Measurements from ENCODE around the gene MUC5AC. TPM values are rescaled to one million over a fixed set of nuclear protein-coding genes. Genes with fewer than 3 reads are reported as not detected.
"Not testable (repeated sequence)": the region's sequence is repeated elsewhere in the genome, so short reads cannot be mapped to it uniquely, and the experiment has no call there.

Gene MUC5AC
- total RNA-seq, 4 donors from 2014 or later, result not detected

DNA sequence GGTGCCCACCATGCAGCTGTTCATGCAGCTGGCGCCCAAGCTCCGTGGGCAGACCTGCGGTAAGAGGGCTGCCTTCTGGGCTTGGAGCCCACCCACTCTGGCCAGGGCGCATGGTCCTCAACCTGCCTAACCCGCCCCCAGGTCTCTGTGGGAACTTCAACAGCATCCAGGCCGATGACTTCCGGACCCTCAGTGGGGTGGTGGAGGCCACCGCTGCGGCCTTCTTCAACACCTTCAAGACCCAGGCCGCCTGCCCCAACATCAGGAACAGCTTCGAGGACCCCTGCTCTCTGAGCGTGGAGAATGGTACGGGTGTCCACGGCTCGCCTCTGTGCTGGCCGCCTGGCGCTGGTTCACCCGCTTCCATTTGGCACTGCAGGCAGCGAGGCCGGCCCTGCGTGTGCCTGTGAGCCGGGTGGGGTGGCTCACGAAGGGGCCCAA, 11.0 kb downstream of the MUC5AC start:
- no peak for DNase-seq
- Histone ChIP-seq H3K4me1 (no peaks in the 10 kb centered on the region), H3K36me3 (no peaks in the 10 kb centered on the region), H3K27ac (no peak overlapping the region), H3K9me3 (no peaks in the 10 kb centered on the region), H3K4me3 (no peak overlapping the region), H3K27me3 (no peaks in the 10 kb centered on the region)
- 95% methylated on average over 15 of the region's 23 CpGs; no CpG with 5 or more reads in 1 of the 2 donors for WGBS, 2 donors (ENCODE audit: low coverage in 1 of 2)
- intact Hi-C loops (cut with DNase I; ENCODE audit: low total_unique reads), result no loop called here
- TF ChIP-seq, protein P1, sequence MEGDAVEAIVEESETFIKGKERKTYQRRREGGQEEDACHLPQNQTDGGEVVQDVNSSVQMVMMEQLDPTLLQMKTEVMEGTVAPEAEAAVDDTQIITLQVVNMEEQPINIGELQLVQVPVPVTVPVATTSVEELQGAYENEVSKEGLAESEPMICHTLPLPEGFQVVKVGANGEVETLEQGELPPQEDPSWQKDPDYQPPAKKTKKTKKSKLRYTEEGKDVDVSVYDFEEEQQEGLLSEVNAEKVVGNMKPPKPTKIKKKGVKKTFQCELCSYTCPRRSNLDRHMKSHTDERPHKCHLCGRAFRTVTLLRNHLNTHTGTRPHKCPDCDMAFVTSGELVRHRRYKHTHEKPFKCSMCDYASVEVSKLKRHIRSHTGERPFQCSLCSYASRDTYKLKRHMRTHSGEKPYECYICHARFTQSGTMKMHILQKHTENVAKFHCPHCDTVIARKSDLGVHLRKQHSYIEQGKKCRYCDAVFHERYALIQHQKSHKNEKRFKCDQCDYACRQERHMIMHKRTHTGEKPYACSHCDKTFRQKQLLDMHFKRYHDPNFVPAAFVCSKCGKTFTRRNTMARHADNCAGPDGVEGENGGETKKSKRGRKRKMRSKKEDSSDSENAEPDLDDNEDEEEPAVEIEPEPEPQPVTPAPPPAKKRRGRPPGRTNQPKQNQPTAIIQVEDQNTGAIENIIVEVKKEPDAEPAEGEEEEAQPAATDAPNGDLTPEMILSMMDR (IDR thresholded peaks at IDR 0.05), result no peak
- TF ChIP-seq EP300 (IDR thresholded peaks at IDR 0.05; ENCODE audit: low read depth) (no peak), POLR2AphosphoS5 (IDR thresholded peaks at IDR 0.05) (no peak), POLR2A (IDR thresholded peaks at IDR 0.05) (no peak)
- in situ Hi-C loops (cut with MboI; ENCODE audit: low pct_ligation_motif_present in 1 of 4, low pct_unique_long_range_greater_than_20kb in 1 of 4, low sequenced_read_pairs in 3 of 4), result no loop called here

DNA sequence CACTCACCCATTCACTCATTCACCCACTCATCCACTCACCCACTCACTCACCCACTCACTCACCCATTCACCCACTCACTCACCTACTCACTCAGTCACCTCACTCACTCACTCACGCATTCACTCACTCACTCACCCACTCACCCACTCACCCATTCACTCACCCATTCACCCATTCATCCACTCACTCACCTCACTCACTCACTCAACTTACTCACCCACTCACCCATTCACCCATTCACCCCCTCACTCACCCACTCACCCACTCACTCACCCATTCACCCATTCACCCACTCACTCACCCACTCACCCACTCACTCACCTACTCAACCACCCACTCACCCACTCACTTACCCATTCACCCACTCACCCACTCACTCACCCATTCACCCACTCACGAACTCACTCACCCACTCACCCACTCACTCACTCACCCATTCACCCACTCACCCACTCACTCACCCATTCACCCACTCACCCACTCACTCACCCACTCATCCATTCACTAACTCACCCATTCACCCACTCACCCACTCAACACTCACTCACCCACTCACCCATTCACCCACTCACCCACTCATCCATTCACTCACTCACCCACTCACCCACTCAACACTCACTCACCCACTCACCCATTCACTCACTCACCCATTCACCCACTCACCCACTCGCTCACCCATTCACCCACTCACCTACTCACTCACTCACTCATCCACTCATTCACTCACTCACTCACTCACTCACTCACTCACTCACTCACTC, 13.7 kb downstream of the MUC5AC start:
- no peaks in the 10 kb centered on the region for H3K36me3 ChIP-seq
- 67 to 69% methylated on average over 2 of the region's 3 CpGs for WGBS, 2 donors (ENCODE audit: low coverage in 1 of 2)
- in situ Hi-C loops (cut with MboI; ENCODE audit: low pct_ligation_motif_present in 1 of 4, low pct_unique_long_range_greater_than_20kb in 1 of 4, low sequenced_read_pairs in 3 of 4), result no loop called here

DNA sequence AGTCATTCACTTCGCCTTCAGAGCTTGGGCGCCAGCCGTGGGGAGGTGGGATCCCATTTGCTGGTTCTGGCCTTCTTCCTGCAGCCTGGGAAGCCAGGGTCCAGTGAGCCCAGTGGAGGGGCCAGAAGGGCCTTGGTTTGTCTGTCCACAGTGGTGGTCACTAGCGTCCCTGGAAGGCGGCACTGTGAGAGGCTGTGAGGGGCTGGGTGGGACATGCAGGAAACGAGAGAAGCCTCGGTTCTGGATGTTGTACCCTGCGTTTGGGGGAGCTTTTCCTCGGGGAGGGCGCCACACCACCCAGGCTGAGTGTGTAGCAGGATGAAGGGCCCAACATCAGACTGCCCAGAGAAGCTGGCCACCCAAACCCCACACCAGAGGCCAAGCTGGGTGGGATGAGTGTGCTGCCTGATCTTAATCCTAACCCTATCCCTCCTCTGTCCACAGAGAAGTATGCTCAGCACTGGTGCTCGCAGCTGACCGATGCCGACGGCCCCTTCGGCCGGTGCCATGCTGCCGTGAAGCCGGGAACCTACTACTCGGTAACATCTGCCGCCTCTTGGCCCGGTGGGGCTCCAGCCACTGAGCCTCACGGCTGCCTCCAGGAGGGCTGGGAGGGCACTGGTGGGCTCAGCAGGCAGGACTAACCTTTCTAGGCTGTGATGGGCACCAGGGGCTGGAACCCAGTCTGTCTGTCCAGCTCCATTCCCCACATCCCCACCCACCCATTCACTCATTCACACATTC, 14.4 kb downstream of the MUC5AC start:
- intact Hi-C loops (cut with DNase I; ENCODE audit: low total_unique reads) (no loop called here), in situ Hi-C loops (cut with MboI; ENCODE audit: low pct_ligation_motif_present in 1 of 4, low pct_unique_long_range_greater_than_20kb in 1 of 4, low sequenced_read_pairs in 3 of 4) (no loop called here)
- Histone ChIP-seq H3K4me1 (no peaks in the 10 kb centered on the region), H3K4me3 (no peak overlapping the region), H3K36me3 (no peaks in the 10 kb centered on the region), H3K9me3 (no peaks in the 10 kb centered on the region), H3K27me3 (no peaks in the 10 kb centered on the region), H3K27ac (no peak overlapping the region)
- 75 to 88% methylated on average over 2 to 22 of the region's 22 CpGs for WGBS, 2 donors (ENCODE audit: low coverage in 1 of 2)
- no peak for DNase-seq
- TF ChIP-seq, protein P1 (IDR thresholded peaks at IDR 0.05), result no peak
- no peak for TF ChIP-seq POLR2AphosphoS5 (IDR thresholded peaks at IDR 0.05)
- TF ChIP-seq EP300 (IDR thresholded peaks at IDR 0.05; ENCODE audit: low read depth), result no peak
- no peak for TF ChIP-seq POLR2A (IDR thresholded peaks at IDR 0.05)

More for the DNA sequence above, 13.7 kb downstream of the MUC5AC start:
- Histone ChIP-seq H3K4me3 (no peak overlapping the region), H3K27me3 (no peaks in the 10 kb centered on the region), H3K27ac (no peak overlapping the region), H3K9me3 (no peaks in the 10 kb centered on the region), H3K4me1 (no peaks in the 10 kb centered on the region)
- TF ChIP-seq, protein P1 (IDR thresholded peaks at IDR 0.05), result no peak
- TF ChIP-seq POLR2AphosphoS5 (IDR thresholded peaks at IDR 0.05), result no peak
- no peak for TF ChIP-seq EP300 (IDR thresholded peaks at IDR 0.05; ENCODE audit: low read depth)
- TF ChIP-seq POLR2A (IDR thresholded peaks at IDR 0.05), result no peak
- intact Hi-C loops (cut with DNase I; ENCODE audit: low total_unique reads), result no loop called here
- DNase-seq, result no peak

DNA sequence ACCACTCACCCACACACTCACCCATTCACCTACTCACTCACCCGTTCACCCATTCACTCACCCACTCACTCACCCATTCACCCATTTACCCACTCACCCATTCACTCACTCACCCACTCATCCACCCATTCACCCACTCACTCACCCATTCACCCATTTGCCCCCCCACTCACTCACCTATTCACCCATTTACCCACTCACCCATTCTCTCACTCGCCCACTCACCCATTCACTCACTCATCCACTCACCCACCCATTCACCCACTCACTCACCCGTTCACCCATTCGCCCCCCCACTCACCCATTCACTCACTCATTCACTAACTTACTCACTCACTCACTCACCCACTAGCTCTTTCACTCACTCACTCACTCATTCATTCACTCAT, 15.0 kb downstream of the MUC5AC start:
- intact Hi-C loops (cut with DNase I; ENCODE audit: low total_unique reads), result no loop called here
- in situ Hi-C loops (cut with MboI; ENCODE audit: low pct_ligation_motif_present in 1 of 4, low pct_unique_long_range_greater_than_20kb in 1 of 4, low sequenced_read_pairs in 3 of 4), result no loop called here
- Histone ChIP-seq H3K4me3 (no peak overlapping the region), H3K4me1 (no peaks in the 10 kb centered on the region), H3K36me3 (no peaks in the 10 kb centered on the region), H3K27me3 (no peaks in the 10 kb centered on the region), H3K27ac (no peak overlapping the region), H3K9me3 (no peaks in the 10 kb centered on the region)
- WGBS, 2 donors (ENCODE audit: low coverage in 1 of 2), result 79 to 93% methylated on average over 3 to 4 of the region's 4 CpGs
- TF ChIP-seq POLR2A (IDR thresholded peaks at IDR 0.05) (no peak), POLR2AphosphoS5 (IDR thresholded peaks at IDR 0.05) (no peak), EP300 (IDR thresholded peaks at IDR 0.05; ENCODE audit: low read depth) (no peak)
- TF ChIP-seq, protein P1 (IDR thresholded peaks at IDR 0.05), result no peak
- no peak for DNase-seq

DNA sequence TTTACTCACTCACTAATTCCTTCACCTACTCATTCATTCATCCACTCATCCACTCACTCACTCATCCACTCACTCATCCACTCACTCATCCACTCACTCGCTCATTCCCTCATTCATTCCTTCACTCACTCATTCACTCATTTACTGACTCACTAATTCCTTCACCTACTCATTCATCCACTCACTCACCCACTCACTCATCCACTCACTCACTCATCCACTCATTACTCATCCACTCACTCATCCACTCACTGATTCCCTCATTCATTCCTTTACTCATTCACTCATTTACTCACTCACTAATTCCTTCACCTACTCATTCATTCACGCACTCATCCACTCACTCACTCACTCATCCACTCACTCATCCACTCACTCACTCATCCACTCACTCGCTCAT, 15.6 kb downstream of the MUC5AC start:
- in situ Hi-C loops (cut with MboI; ENCODE audit: low pct_ligation_motif_present in 1 of 4, low pct_unique_long_range_greater_than_20kb in 1 of 4, low sequenced_read_pairs in 3 of 4); H3K4me3 ChIP-seq; intact Hi-C loops (cut with DNase I; ENCODE audit: low total_unique reads); H3K36me3 ChIP-seq; H3K27me3 ChIP-seq; H3K4me1 ChIP-seq; H3K27ac ChIP-seq; DNase-seq; H3K9me3 ChIP-seq: not testable (repeated sequence)
- 91 to 98% methylated on average over 3 of the region's 3 CpGs for WGBS, 2 donors (ENCODE audit: low coverage in 1 of 2)

Data from transverse colon (tissue), 4 donors.